ENCODE measurements around the gene UBN1. TPM values are rescaled to one million over a fixed set of nuclear protein-coding genes. Genes with fewer than 3 reads are reported as not detected.

The UBN1 gene, protein sequence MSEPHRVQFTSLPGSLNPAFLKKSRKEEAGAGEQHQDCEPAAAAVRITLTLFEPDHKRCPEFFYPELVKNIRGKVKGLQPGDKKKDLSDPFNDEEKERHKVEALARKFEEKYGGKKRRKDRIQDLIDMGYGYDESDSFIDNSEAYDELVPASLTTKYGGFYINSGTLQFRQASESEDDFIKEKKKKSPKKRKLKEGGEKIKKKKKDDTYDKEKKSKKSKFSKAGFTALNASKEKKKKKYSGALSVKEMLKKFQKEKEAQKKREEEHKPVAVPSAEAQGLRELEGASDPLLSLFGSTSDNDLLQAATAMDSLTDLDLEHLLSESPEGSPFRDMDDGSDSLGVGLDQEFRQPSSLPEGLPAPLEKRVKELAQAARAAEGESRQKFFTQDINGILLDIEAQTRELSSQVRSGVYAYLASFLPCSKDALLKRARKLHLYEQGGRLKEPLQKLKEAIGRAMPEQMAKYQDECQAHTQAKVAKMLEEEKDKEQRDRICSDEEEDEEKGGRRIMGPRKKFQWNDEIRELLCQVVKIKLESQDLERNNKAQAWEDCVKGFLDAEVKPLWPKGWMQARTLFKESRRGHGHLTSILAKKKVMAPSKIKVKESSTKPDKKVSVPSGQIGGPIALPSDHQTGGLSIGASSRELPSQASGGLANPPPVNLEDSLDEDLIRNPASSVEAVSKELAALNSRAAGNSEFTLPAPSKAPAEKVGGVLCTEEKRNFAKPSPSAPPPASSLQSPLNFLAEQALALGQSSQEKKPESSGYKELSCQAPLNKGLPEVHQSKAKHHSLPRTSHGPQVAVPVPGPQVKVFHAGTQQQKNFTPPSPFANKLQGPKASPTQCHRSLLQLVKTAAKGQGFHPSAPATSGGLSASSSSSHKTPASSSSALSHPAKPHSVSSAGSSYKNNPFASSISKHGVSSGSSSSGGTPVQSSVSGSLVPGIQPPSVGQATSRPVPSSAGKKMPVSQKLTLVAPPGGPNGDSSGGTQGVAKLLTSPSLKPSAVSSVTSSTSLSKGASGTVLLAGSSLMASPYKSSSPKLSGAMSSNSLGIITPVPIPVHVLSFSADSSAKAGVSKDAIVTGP (N-terminal part only)
- total RNA-seq: 12.0 TPM

DNA sequence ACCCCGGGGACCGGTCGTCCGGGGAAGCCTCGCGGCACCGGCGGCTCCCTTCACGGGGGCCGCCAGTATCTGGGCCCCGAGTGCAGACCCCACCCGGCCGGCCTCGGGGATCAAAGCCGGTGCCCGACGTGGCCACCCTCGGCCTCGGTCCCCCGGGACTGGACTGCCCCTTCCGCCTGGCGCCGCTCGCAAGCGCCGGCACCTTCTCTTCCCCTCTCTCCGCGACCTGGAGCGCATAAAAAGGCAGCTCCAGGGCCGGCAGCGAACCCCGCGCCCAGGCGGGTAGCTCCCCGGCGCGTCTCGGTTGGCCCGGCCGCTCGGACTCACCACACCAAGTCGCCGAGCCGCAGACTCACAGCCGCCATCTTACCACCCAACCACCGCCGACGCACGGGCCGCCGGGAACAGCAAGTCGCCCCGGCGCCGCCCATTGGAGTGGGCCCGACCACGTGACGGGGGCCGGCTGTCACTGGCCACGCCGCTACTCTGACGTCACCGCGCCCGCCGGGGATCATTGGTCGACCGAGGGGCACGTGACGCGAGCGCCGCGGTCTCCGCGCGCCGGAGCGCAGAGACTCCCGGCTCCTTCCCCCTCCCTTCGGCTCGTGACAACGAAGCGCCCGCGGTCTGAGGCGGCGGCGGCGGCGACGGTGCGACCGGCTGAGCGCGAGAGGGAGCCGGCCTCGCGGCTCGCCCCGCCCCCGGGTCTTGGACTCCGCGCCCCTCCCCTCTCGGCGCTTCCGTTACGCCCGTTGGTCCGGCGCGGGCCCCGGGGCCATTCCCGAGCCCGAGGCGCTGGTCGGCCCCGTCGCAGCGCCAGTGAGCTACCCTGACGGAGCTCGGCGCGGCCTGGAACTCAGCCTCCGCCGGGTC lies at the start of gene UBN1, which contains the start of gene GLYR1:
TSS of gene UBN1 (plus strand) at position 581 of the 873 bp plus-strand sequence. CDS start 5,437 bp downstream, outside the sequence.
TSS of gene GLYR1 (minus strand) at position 388 of the 873 bp plus-strand sequence. CDS start at position 365, 23 bp downstream.
- ATAC-seq: peak; percentile 95

DNA sequence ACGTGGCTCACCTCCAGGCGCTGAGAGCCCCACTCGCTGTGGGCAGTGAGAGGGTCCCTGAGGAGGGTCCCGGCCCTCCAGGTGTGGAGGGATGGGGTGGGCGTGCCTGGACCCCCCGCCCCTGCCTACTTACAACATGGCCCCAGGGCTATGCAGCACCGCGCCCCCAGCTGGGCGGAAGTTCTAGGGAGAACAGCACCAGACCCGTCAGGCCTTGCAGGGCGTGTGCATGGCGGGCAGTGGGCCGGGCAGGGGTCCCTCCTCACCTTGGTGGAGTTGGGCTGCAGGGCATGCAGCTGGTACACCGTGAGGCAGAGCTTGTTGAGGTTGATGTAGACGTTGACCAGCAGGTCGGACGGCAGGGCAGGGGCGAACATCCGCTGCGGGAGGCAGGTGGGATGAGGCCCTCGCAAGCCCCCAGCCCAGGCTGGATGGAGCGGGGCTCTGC lies 49.5 kb upstream of the UBN1 start:
- no peak for ATAC-seq

DNA sequence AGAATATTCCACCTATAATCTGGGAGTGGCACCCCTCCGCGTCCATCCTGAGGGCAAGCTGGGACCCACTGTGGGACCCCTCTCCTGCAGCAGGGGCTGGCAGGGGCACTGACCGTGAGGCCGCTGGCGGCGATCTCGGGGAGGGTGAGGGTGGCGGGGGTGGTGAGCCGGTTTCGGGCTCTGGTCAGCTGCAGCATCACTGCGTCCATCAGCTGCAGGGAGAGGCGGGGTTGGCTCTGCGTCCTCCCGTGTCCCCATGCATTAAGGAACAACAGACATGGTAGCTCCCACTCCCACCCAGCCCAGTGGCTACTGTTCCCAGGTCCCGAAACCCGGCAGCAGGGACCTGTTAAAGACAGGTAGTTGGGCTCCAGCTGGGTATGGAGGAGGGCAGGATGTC lies 48.8 kb upstream of the UBN1 start:
- no peak for ATAC-seq

DNA sequence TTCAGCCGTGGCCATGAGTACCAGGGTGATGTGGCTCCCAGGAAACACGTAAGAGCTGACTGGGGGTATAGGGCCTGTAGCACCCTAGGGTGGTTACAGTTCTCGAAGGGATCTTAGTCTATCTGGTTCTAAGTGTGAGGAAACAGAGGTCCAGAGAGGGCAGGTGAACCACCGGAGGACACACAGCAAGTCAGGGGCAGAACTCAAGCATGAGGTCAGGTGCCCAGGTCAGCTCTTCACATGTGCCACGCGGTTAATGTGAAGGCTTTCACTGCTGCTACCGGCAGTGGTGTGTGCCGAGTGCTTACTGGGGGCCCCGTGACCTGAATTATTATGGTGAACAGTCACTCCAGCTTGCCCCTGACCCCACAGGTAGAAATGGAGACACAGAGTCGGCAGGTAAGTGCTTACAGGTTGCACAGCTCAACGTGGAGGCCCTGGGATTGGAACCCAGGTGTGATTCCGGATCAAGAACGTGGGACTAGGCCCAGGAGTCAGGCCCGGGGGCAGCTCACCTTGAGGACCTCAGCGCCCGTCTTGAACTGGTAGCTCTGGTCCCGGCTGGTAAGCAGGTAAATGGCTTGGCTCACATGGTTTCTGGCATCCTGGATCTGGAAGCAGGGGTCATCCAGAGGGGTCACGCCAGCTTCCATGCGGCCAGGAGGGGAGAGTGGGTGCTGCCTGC lies 48.0 kb upstream of the UBN1 start:
- ATAC-seq: no peak

DNA sequence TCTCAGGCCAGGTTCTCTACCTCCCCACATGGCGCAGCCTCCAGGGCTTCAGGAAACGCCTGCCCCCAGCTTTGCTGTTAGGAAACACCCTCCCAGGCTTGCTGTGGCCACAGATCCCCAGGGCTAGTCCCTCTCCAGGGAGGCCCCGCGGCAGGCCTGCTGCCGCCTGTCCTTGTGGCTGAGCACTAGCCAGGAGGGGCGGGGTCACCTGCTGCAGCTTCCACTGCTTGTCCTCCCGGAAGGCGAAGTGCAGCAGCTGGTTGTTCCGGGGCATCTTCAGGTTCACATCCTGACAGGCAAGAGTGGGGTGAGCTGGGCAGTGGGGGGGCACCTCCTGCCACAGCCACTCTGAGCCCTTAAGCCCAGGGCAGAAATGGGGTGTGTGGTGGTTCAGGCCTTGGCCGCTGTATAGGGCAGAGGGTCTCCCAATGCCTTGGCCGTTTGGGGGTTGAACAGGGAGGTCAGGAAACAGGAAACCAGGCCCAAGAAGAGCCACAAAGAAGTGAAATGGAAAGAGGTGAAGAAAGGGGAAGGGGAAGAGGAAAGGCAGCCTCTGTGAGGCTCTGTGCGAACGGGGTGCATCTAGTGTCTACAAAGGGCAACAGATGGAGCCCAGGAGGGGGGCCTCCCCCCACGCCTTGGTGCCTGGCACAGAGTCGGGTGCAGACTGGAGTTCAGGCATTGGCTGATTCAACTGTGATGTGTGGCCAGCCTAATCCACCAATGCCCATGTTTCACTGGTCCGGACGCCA lies 46.8 kb upstream of the UBN1 start:
- peak; percentile 21 for ATAC-seq

DNA sequence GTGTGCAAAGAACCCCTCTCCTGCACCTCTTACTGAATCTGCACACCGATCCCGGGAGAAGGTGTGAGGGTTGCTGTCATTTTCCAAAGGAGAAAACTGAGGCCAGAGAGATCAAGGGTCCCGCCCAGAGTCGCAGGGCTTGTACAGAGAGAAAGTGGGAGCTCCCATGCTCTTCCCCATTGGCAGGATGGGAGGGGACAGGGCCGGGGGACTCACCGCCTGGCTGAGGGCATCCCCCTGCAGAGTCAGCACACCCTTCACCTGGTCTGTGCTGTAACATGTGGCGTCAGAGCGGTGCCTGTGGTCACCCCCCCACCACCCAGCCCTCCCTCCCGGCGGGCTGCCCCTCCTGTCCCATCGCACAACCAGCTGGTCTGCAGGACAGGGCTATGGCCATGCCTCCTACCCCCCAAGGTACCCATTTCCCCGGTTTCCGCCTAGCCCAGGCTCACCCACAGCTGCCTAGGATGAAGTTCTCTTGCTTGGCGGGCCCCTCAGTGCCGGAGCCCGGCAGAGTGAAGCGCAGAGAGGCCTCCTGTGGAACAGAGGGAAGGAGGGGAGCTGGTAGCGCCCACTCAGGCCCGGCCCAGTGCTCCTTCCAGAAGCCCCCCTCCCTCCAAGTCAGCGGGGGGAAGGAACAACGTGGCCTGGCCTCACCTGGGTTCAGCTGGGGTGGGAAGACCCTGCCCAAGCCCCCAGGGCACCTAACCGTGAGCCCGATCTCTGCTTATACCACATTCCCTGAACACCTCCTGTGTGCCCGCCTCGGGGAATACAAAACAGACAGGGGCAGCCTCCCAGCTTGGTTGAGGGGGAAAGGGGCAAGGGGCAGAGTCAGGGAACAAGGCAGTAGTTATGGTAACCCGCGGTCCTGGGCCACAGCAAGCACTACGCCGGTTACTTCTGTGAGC lies 46.0 kb upstream of the UBN1 start:
- ATAC-seq: peak; percentile 1

DNA sequence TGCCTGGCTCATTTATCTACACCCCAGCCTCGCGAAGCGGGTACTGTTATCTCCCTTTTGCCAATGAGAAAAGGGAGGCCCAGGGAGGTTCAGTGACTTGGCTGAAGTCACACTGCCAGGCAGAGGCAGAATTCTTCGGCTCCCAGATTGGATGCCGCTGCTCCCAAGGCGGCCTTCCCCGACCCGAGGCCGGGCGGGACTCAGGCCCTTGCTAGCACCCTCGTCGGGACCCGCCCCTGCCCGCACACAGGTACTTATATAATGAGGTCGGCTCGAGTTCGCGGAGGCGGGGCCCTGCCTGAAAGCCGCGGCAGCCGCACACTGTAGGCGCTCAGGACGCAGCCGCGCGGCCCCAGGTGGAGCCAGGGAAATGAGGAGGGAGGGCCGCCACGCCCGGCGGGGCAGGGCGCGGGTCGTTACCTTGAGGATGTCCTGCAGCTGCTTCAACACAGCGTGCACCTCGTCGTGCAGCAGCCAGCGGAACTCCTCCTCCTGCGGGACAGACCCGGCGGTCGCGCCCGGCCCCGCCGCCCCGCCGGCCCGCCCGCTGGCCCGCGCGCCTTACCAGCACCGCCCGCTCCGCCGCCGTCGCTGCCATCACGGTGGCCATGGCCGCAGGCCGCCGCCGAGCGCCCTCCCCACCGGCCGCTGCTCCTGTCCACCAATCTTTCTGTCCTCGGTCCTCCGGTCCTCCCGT lies 45.2 kb upstream of the UBN1 start, which contains the start of gene ROGDI:
TSS of gene ROGDI (minus strand) at position 672 of the 697 bp plus-strand sequence. CDS start at position 610, 62 bp downstream.
- ATAC-seq: peak; percentile 83

DNA sequence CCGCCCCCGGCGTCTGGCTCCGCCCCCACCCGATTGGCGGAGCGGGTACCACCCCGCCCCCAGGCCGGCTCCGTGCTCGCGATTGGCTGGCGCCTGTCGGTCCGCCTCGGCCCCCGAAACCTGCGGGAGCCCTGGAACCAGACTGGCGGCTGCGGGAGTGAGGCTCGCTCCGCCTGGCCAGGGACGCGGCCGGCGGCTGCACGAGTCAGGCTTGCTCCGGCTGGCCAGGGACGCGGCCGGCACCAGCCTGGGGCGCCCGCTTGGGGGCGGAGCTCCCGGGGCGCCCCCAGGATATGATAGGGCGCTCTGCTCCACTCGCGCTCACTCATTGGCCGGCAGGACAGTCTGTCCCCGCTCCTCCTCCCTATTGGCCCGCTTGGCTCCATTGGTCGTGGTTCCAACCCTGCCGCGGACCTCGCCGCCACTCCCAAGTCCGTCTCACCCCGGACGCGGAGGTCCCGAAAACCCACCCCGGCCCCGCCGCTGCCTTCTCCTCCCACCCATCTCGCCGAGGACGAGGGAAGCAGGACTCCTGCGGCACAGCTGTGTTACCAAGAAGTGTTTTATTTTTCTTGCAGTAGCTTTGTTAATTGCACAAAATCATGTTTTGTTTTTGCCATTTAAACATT lies 44.5 kb upstream of the UBN1 start:
- ATAC-seq: peak; percentile 89

DNA sequence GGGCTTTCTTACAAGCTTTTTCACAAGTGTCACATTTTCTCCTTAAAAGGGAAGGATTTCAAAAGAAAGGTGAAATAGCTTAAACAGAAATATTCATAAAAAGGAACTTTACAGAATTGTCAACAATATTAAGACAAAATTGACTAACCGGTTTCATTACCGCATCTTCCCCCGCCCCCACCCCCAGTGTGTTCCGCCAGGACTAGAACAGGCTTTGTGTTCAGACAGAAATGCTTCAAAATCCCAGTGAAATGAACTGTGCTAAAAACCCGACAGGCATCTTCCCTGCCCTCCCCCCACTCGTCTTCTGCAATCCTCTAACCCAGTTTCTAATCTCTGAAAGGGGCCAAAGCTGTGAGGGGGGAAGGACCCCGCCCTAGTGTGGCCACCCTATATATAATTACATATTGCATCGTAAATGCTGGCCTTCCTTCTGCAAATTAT lies 43.9 kb upstream of the UBN1 start:
- ATAC-seq: no peak

DNA sequence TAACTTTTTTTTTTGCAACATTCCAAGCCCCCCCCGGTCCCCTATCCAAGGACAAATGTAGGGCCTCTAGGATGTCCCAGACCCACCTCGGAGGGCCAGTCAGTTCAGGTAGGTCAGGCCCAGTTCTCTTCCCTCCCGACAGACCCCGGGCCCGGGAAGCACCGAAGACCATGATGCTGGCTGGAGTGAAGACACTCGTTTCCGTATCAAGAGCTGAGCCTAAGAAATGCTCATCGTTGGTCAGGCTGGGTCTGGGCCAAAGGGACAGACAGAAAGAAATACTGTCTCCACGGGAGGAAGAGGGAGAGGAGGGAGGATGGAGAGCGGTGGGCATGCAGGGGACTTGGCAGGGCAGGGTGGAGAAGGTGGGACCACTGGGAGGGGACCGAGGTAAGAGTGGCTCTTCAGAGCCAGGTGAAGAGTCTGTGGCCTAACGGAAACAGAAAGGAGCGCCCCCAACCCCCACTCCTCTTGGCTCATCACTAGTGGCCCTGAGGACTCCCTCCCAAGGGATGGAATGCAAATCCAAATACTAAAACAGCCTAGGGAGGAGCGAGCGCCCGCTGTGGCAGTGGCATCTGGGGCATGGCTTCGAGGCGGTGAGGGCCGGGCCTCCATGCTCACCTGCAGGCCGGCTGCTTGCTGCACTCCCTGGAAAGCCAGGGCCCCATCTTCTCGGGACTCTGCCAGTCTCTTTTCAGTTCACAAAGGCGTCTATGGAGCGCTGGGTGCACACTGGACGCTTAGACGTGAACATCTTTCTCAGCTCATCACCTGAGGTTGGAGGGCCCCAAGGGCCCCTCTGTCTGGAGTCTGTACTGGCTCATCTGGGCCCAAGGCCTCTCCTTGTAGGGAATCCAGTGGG lies 43.2 kb upstream of the UBN1 start:
- ATAC-seq: no peak

DNA sequence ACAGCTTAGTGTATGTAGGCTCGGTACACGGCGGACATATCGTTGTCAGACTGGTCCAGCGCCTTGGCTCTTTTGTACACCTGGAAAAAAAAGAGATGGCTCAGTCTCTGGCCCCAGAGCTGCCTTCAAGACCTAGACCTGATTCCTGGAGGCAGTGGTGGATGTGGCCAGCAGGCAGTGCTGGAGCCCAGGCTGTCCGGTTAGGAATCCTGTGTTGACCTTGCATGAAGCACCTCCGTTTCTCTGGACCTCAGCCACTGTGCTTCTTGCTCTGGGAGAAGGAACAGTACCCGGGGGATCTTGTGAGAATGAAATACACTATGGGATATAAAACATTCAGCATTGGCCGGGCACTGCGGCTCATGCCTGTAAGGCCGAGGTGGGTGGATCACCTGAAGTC lies 42.0 kb upstream of the UBN1 start:
- no peak for ATAC-seq

DNA sequence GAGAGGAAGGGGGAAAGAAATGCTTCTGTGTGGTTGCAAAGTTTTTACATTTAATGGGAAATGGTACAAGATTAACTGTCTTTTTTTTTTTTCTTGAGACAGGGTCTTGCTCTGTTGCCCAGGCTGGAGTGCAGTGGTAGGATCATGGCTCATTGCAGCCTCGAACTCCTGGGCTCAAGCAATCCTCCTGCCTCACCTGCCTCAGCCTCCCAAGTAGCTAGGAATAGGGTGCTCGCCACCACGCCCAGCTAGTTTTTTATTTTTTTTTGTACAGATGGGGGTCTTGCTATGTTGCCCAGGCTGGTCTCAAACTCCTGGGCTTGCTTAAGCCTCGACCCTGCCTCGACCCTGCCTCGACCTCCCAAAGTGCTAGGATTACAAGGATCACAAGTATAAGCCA lies 41.0 kb upstream of the UBN1 start:
- no peak for ATAC-seq

DNA sequence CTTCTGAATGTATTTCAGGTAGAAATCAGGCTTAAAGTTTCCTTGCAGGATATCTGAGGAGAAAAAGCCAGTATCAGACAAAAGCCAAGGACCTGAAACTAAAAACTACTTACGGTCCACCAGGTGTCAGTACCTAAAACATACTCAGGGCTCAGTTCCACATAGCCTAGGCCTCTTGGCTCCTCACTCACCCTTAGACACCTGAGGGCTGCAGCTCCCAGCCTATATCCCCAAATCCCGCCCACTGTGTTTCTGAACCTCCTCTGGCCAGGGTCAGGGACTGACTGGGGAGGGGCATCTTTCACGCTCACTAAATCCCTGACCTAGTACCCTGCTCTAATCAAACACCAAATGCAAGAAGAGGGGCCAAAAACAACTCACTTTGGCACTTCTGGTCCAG lies 36.0 kb upstream of the UBN1 start:
- ATAC-seq: peak; percentile 16

DNA sequence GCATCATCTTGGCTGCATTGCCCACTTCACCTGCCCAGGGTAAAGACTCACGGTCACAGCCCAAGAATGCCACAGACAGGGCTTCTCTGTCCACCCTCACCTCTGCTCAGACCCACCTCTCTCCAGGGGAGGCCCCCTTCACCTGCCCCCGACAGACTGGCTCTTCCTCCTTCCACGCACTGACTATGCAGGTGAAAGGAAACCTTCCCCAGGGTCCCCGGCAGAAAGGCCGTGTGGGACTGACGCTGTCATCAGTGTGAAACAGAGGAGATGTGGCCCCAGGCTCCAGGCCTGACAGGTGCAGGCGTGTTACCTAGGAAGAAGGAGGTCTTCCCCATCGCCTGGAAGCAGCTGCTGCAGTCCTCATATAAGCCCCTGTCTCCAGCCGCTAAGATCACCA lies 35.5 kb upstream of the UBN1 start:
- peak; percentile 31 for ATAC-seq

DNA sequence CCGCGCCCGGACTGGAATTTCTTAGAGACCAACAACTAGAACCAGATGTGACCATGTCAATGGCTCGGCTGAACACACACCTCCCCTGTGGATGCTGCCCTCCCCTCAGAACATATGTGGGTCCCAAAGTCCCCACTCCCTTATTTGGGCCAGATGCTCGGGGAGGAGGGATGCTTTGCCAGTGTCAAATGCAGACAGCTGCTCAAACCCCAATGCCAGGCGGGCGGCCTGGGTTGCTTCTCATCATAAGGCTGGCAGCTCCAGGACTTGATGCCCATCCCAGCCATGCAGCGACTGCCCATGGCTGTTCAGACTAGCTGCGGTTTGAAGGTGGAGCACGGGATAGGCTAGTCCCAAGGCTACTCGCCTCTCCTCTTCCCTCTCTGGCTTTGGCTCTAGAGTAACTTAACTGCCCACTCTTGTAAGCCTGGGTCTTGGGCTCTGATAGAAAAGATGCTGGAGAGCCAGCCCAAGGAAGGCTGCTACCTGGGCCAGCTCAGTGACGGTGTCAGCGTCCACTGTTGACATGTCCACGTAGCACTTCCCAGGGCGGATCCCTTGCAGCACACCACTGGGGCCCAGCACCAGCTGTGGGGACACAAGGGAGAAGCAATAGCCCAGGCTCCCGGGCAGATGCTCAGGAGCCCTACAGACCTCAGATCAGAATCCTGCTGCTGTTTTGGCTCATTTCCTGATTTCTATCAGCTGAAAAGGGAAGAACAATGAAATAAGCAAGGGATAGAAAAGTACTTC lies 33.9 kb upstream of the UBN1 start:
- no peak for ATAC-seq

DNA sequence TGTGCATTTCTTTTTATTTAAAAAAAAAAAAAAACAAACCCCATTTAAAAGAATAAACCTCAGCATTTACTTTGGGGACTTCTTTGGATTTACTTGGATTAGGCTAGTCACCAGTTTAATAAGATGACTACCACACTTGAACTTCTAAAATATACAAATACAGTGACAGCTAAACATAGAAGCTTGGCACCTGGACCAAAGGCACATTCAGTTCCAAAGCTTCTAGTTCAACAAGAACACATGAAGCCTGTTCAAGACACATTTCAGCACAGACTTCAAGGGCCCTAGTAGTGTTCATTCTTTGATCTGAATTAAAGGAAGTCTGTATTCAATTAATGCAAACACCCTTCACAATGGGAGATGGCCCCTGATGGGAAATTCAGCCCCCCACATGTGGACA lies 33.2 kb upstream of the UBN1 start:
- no peak for ATAC-seq
